Muscle layer of duodenum (tissue), 2 donors: Measurements from ENCODE around the gene PCDH18.
"Not testable (repeated sequence)": the region's sequence is repeated elsewhere in the genome, so short reads cannot be mapped to it uniquely, and the experiment has no call there.

Experiments
- H3K27ac ChIP-seq: one replicate; pipeline ENCODE4 v1.7.0; 2013; ENCODE audit warnings: mild to moderate bottlenecking, low read length
- H3K27me3 ChIP-seq: one replicate; pipeline ENCODE4 v1.7.0; 2013; ENCODE audit warnings: low read depth, mild to moderate bottlenecking, control low read depth, low read length
- H3K36me3 ChIP-seq, 2 donors: one replicate each; pipeline ENCODE4 v1.7.0; 2013; ENCODE audit warnings: low read length in 2 of 2, control low read depth in 1 of 2, mild to moderate bottlenecking in 1 of 2; ENCODE audit not compliant: insufficient read depth in 2 of 2, control insufficient read depth in 1 of 2
- H3K4me1 ChIP-seq, 2 donors: one replicate each; pipeline ENCODE4 v1.7.0; 2013; ENCODE audit warnings: low read length in 2 of 2, mild to moderate bottlenecking in 2 of 2, control low read depth in 1 of 2, moderate library complexity in 1 of 2; ENCODE audit not compliant: insufficient read depth in 2 of 2, control insufficient read depth in 1 of 2
- H3K4me3 ChIP-seq, 2 donors: one replicate each; pipeline ENCODE4 v1.7.0; 2013; ENCODE audit warnings: low read length in 2 of 2, low read depth in 1 of 2, mild to moderate bottlenecking in 1 of 2
- H3K9me3 ChIP-seq, 2 donors: one replicate each; pipeline ENCODE4 v1.7.0; 2013; ENCODE audit warnings: low read length in 2 of 2, control low read depth in 1 of 2, mild to moderate bottlenecking in 1 of 2; ENCODE audit not compliant: control insufficient read depth in 1 of 2
- donor health status: healthy.

Gene PCDH18

GRCh38 chr4:137502339-137503129 is 29.8 kb downstream of the PCDH18 start:
- Histone ChIP-seq H3K4me1 (no peaks in the 10 kb centered on the region), H3K9me3 (no peaks in the 10 kb centered on the region), H3K4me3 (no peak overlapping the region), H3K27me3 (no peaks in the 10 kb centered on the region), H3K27ac (no peak overlapping the region), H3K36me3 (no peaks in the 10 kb centered on the region)

DNA sequence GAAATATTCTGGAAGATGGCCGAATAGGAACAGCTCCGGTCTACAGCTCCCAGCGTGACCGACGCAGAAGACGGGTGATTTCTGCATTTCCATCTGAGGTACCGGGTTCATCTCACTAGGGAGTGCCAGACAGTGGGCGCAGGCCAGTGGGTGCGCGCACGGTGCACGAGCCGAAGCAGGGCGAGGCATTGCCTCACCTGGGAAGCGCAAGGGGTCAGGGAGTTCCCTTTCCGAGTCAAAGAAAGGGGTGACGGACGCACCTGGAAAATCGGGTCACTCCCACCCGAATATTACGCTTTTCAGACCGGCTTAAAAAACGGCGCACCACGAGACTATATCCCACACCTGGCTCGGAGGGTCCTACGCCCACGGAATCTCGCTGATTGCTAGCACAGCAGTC is 36.0 kb downstream of the PCDH18 start:
- H3K27me3 ChIP-seq, H3K27ac ChIP-seq, H3K4me3 ChIP-seq, H3K4me1 ChIP-seq, H3K36me3 ChIP-seq, H3K9me3 ChIP-seq: not testable (repeated sequence)

DNA sequence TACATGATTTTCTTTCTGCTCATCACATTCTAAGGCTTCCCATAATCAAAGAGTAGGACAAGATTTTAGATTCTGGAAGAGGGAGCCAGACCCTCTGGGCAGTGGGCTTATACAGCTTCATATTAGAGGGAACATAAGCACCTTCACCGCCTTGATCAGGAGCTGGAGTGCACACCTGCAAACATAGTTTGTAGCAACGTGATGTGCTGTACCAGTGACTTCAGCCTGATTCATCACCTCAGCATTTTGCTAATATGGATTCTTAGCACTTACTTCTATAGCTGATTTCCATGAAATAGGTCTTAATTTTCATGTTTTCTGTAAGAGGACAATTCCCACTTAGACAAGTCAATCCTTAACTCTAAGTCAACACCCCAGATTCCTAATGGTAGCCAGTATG is 36.7 kb downstream of the PCDH18 start:
- Histone ChIP-seq H3K36me3 (no peaks in the 10 kb centered on the region), H3K27me3 (no peaks in the 10 kb centered on the region)

GRCh38 chr4:137483313-137483959 is 48.9 kb downstream of the PCDH18 start:
- H3K4me1 ChIP-seq, result not testable (repeated sequence)

More for the DNA sequence above, 36.7 kb downstream of the PCDH18 start:
- Histone ChIP-seq H3K27ac (no peak overlapping the region), H3K9me3 (no peaks in the 10 kb centered on the region), H3K4me3 (no peak overlapping the region), H3K4me1 (no peaks in the 10 kb centered on the region)

GRCh38 chr4:137479657-137480056 is 52.6 kb downstream of the PCDH18 start:
- H3K4me1 ChIP-seq, H3K27me3 ChIP-seq, H3K27ac ChIP-seq, H3K36me3 ChIP-seq, H3K9me3 ChIP-seq, H3K4me3 ChIP-seq: not testable (repeated sequence)

More at GRCh38 chr4:137483313-137483959, 48.9 kb downstream of the PCDH18 start:
- H3K27me3 ChIP-seq, H3K36me3 ChIP-seq, H3K9me3 ChIP-seq, H3K27ac ChIP-seq, H3K4me3 ChIP-seq: not testable (repeated sequence)

- Histone ChIP-seq H3K4me3 (no peak overlapping the region), H3K9me3 (no peaks in the 10 kb centered on the region), H3K27ac (no peak overlapping the region), H3K4me1 (peaks cover 0 to 6% of the 10 kb centered on the region in 2 donors), H3K27me3 (no peaks in the 10 kb centered on the region), H3K36me3 (no peaks in the 10 kb centered on the region)
Measured at GRCh38 chr4:137476345-137476744, 55.9 kb downstream of the PCDH18 start.

DNA sequence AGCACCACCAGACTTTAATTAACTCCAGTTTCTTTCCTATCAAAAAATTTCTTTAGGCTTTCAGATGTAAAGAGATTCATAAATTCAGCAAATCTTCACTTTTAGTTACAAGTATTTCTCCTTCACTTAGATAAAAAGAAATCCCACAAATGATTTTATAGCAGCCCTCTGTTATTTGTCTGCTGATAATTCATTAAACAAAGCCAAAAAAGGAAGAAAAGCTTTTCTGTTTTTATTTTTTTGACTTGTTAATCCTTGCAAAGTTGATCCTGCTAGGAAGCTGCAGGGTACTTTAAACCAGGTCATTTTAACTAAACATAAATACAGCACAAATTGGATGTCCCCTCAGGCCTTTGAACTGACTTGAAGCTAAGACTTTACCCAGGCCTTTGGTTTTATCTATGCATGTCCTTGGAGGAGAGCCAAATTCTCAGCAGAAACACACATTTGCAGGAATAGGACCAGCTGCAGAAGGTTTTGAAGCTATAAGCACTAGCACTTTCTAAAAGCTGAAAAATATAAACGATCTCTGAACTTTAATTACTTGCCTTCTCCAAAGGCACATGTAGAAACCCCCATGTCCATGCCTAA is 57.5 kb downstream of the PCDH18 start:
- Histone ChIP-seq H3K9me3 (no peaks in the 10 kb centered on the region), H3K27me3 (no peaks in the 10 kb centered on the region), H3K4me1 (peaks cover 0 to 6% of the 10 kb centered on the region in 2 donors), H3K4me3 (no peak overlapping the region), H3K36me3 (no peaks in the 10 kb centered on the region), H3K27ac (no peak overlapping the region)

- Histone ChIP-seq H3K4me3 (no peak overlapping the region), H3K27ac (no peak overlapping the region)
Measured at GRCh38 chr4:137471895-137472294, 60.4 kb downstream of the PCDH18 start.

GRCh38 chr4:137471461-137471860 is 60.8 kb downstream of the PCDH18 start:
- H3K27ac ChIP-seq, result no peak overlapping the region
- H3K9me3 ChIP-seq, result no peaks in the 10 kb centered on the region
- H3K4me3 ChIP-seq, result no peak overlapping the region
- no peaks in the 10 kb centered on the region for H3K27me3 ChIP-seq
- H3K4me1 ChIP-seq, result peaks cover 0 to 6% of the 10 kb centered on the region in 2 donors
- no peaks in the 10 kb centered on the region for H3K36me3 ChIP-seq

More at GRCh38 chr4:137471895-137472294, 60.4 kb downstream of the PCDH18 start:
- Histone ChIP-seq H3K9me3 (no peaks in the 10 kb centered on the region), H3K4me1 (peaks cover 0 to 6% of the 10 kb centered on the region in 2 donors), H3K36me3 (no peaks in the 10 kb centered on the region), H3K27me3 (no peaks in the 10 kb centered on the region)

GRCh38 chr4:137470806-137471205 is 61.5 kb downstream of the PCDH18 start:
- Histone ChIP-seq H3K4me1 (peaks cover 0 to 6% of the 10 kb centered on the region in 2 donors), H3K36me3 (no peaks in the 10 kb centered on the region), H3K27ac (no peak overlapping the region), H3K4me3 (no peak overlapping the region), H3K9me3 (no peaks in the 10 kb centered on the region), H3K27me3 (no peaks in the 10 kb centered on the region)
